NCI-H1105 (cell line): ENCODE measurements around the gene RASAL1.

ENCODE experiments used
- DNase-seq: peaks from one replicate; lab custom pipeline; 2025; lab: John Stamatoyannopoulos, UW

The RASAL1 gene, protein sequence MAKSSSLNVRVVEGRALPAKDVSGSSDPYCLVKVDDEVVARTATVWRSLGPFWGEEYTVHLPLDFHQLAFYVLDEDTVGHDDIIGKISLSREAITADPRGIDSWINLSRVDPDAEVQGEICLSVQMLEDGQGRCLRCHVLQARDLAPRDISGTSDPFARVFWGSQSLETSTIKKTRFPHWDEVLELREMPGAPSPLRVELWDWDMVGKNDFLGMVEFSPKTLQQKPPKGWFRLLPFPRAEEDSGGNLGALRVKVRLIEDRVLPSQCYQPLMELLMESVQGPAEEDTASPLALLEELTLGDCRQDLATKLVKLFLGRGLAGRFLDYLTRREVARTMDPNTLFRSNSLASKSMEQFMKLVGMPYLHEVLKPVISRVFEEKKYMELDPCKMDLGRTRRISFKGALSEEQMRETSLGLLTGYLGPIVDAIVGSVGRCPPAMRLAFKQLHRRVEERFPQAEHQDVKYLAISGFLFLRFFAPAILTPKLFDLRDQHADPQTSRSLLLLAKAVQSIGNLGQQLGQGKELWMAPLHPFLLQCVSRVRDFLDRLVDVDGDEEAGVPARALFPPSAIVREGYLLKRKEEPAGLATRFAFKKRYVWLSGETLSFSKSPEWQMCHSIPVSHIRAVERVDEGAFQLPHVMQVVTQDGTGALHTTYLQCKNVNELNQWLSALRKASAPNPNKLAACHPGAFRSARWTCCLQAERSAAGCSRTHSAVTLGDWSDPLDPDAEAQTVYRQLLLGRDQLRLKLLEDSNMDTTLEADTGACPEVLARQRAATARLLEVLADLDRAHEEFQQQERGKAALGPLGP

DNA sequence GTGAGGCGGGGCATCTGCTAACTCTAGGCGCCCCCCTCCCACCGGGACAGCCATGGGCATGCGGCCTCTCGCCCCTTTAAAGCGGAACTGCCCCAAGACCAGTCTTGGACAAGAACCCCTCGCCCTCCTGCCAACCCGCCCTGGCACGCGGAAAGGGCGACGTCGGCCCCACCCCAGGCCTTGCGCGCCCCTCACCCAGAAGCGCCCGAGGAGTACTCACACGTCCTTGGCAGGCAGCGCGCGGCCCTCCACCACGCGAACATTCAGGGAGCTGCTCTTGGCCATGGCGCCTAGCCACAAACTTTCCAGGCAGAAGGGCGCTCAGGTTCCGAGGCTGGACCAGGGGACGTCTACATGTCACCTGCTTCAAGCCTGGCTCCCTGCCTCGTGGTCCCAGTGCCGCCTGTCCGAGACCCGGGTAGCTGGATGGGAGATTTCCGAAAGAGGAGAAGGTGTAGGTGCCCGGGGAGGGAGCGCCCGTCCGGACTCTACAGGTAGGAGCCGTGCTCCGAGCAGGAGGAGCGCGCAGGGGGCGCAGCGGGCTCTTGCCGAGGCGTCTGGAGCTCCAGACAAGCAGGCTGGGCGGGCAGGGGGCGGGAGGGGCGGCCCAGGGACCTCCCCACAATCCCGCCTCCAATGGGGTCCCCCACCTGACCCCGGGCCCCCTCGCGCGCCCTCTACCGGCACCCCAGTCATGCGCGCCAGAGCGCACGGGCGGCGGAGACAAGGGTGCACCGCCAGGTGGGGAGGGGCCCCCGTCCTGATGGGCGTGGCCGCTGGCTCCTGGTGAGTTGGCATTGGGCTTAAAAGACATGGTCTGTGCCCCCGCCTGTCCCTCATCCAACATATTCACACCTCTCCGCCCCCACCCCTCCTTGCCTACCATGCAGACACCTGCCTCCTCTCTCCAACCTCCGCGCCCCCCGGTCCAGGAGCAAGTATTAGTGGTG lies at the start of gene RASAL1:
RASAL1 (minus strand) TSS at position 584 of the 950 bp plus-strand sequence; CDS start at position 285, 299 bp downstream.
- peak; percentile 94 for DNase-seq

DNA sequence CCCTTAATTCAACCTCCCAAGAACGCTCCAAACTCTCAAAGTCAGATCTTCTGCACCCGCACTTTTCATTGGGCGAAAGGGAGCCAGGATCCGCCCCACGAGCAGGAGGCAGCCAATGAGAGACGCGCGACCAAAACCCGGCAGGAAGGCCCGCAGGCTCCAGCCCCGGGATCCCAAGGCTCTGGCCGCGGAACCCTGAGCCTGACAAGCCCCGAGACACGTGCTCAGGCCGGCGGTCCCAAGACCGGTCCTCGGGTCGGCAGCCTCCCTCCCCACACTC lies 49.3 kb upstream of the RASAL1 start:
- peak; percentile 78 for DNase-seq

DNA sequence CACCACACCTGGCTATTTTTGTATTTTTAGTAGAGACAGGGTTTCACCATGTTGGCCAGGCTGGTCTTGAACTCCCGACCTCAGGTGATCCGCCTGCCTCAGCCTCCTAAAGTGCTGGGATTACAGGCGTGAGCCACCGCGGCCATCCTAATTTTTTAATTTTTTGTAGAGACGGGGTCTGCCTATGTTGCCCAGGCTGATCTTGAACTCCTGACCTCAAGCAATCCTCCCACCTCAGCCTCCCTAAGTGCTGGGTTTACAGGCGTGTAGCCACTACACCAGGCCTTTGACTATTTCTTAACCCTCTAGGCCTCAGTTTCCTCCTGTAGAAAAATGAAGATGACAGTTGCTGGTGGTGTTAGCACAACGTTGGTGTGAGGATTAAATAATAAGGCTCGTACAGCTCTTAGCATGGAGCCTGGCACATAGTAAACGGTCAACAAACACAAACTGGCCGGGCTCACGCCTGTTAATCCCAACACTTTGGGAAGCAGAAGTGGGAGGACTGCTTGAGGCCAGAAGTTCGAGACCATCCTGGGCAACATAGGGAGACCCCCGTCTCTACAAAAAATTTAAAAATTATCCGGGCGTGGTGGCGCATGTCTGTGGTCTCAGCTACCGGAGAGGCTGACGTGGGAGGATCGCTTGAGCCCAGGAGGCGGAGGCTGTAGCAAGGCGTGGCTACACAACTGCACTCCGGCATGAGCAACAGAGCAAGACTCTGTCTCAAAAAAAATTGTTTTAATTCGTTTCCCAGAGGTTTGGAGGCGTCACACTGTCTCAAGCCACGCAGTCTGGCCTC lies 48.7 kb upstream of the RASAL1 start:
- DNase-seq: no peak

DNA sequence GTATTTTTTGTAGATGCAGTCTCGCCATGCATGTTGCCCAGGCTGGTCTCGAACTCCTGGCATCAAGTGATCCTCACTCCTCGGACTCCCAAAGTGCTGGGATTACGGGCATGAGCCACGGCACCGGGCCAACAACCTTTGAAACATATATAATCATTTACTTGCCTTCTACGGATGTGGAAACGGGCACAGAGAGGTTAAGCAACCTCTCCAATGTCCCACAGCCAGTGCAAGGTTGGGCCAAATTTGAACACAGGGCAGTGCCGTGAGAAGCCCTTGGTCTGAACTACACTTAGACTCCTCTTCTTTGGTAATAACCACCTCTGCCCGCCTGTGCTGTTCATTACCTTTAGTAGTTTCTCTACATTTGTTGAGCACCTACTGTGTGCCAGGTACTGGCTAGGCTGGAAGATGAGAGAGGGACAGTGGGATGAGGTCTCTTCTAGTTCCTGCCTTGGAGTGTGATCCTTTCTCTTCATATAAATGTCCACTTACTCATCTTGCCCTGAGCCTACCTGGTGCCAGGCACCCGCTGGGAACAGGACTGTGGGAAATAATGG lies 47.5 kb upstream of the RASAL1 start:
- no peak for DNase-seq

DNA sequence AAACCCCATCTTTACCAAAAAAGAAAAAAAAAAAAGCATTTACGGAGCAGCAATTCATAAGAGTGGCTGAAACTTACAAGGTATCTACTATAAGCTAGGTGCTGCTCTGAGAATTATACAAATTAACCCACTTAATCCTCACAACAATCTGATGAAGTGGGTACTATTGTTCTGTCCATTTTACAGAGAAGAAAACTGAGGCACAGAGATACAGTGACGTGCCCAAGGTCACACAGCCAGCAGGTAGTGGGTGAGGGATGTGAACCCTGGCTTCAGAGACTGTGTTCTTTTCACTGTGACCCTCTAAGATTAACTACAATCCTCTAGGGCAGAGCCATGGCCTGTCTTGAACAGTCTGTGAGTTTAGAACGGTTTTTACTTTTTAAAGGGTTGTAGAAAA lies 46.4 kb upstream of the RASAL1 start:
- DNase-seq: no peak

DNA sequence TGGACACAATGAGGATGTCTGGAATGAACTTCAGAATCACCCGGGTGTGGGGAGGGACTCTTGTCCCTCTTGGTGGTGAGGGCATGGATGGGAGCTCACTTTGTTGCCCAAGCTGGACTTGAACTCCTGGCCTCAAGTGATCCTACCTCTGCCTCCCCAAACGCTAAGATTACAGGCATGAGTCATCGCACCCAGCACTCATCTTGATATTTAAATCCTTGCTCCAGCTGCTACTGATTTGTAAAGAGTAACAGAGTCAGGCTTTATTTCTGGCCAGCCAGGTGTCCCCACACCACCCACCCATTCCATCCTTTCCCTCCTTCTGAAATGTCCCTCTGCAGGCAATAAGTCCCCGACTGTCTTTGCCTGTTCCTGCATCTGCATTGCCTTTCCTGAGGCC lies 44.8 kb upstream of the RASAL1 start:
- DNase-seq: no peak

DNA sequence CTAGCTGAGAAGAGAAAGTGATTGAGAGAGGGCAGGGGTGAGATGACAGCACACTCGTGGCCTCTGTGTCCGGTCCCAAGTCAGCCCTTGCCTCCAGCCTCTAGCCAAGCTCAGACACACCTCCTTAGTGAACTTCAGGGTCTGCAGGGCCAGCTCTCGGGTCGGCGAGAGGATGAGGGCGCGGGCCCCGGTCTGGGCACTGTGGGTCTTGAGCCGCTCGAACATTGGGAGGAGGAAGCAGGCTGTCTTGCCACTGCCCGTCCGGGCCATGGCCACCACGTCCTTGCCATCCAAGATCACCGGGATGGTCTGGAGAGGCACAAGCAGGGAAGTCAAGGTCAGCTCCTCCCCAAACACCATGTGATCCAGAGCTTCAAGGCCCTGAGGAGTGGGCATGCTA lies 43.5 kb upstream of the RASAL1 start:
- DNase-seq: no peak

DNA sequence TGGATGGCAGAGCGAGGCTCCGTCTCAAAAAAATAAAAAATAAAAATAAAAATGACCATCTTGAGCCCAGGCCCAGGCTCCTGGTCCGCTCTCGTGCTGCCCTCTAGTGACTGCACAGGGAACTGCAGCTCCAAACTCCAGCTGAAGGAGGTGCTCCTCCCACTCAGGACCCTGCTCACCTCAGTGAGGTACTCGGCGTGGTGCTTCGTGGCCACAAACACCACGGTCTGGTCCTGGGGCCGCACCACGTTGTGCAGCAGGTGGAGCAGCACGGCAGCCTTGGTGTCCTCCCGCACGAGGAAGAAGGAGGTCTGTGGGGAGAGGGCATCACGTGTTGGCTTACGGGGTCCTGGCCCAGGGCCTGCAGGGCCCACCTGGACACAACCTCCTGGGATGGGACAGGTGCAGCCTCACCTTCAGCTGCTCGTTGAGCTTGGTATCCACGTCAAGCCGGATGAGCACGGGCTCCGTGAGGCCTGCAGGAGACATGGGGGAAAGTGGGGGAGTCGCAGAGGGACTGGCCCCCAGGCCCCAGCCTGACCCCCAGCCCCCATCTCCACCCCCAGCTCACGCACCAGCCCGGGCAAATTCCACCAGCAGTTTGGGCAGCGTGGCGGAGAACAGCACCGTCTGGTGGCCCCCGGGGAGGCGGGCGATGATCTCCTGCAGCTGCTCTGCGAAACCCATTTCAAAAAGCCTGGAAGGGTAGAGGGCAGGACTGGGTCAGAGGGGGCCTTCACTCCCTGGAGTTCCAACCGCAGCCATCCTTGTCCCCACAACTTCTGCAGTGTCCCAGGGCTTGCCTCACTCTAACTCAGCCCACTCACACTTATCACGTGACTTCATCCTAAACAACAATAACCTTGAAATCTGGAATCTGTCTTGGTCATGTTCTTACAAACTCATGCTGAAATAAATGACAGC lies 39.2 kb upstream of the RASAL1 start:
- peak; percentile 35 for DNase-seq

DNA sequence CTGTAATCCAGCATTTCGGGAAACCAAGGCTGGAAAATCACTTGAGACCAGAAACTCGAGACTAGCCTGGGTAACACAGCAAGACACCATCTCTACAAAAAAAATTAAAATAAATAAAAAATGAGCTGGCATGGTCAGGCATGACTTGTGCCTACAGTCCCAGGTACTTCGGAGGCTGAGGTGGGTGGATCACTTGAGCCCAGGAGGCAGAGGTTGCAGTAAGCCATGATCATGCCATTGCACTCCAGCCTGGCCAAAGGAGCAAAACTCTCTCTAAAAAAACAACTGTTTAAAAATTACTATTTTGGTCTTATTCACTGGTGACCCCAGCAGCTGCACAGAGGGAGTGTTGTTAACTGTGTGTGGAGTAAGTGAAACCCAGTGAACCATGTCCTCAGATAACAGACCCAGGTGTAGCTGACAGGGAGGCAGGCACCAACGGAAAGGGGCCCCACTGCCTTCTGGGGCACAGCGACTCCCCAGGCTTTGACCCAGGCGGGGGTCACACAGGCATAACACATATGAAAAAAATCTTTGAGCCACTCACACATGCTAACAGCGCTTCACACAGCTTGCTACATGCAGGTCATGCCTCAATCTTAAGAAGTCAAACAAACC lies 37.6 kb upstream of the RASAL1 start:
- no peak for DNase-seq

DNA sequence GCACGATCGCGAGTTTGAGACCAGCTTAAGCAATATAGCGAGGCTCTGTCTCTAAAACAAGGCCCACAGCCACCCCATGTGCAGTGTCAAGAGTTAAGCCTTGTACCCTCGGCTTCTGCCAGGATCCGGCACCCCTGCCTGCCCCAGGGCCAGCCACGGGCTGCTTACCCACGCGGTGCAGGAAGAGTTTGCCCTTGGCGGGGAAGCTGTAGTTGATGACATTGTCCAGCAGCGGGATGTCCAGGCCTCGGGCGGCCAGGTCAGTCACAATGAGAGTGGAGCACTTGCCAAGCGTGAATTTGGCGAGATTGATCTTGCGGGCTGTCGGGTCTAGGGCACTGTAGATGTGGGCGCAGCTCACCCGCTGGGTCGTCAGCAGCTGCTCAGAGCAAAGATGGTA lies 36.6 kb upstream of the RASAL1 start:
- no peak for DNase-seq

DNA sequence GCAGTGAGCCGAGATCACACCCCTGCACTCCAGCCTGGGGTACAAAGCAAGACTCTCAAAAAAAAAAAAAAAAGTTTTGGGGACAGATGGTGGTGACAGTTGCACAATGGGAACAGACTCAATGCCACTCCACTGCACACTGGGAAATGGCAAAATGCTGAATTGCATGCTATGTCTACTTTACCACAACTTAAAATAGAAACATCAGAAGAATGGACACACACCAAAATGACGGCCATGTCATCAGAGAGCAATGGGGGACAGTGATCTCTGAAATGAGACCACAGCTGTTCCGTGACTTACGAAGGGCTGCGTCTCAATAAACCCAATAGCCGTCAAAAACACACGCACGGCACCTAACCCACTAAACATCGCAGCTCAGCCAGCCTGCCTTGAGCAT lies 36.0 kb upstream of the RASAL1 start:
- DNase-seq: no peak

DNA sequence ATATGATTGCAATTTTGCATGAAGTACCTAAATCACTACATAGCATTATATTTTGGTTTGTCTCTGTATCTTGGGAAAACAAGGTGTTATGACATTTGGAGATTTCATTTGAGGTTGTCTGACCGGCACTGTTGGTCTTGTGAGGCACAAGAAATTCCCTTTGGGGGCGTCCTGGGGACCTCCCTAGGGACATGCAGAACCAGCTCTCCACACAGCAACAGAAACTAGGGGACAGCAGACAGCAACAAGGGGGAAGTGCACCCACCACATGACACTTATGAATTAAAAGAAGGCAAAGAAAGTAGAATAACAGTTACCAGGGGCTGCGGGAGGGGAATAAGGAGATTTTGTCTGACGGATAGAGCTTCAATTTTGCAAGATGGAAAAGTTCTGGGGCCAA lies 35.4 kb upstream of the RASAL1 start:
- no peak for DNase-seq

DNA sequence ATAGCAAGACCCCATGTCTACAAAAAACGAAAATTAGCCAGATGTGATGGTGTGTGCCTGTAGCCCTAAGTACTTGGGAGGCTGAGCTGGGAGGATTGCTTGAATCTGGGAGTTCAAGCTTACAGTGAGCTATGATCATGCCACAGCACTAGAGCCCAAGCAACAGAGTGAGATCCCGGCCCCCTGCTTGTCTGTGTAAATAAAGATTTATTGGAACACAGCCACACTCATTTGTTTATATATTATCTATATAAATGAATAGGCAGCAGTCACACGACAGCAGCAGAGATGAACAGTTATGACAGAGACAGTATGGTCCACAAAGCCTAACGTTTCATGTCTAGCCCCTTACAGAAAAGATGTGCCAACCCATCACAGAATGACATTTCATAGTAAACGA lies 34.9 kb upstream of the RASAL1 start:
- no peak for DNase-seq

DNA sequence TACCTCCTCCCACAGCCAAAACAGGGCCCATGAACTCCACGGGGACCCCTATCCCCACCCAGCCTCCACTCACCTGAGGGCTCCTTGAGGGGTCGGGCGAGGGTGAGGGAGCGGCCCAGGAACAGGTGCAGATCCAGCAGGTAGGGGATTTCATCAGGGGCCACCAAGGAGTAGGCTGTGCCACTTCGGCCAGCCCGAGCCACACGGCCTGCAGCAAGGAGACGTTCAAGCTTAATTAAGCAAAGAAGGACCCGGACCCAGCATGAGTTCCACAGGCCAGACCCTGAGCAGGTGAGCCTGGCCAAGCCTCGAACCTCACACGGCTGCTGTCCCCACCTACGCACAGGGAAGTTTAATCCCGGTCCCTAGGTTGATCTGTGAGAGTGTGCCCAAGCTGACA lies 34.1 kb upstream of the RASAL1 start:
- no peak for DNase-seq

DNA sequence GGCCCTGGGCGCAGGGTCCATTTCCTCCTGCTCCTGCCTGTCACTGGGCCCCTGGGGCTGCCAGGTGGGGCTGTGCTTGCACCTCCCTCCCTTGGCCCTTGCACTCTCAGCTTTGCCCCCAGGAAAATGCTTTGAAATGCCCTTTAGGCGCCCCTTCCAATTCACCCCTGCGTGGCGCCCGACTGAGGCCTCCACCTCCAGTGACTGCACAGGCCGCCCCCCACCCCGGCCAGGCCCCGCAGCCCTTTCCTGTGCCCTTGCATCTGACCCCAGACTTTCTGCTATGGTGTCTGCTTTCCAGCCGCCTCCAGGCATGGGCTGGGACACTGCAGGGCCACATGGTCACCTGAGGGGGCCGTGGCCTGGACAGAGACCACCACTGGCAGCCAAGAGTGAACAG lies 32.3 kb upstream of the RASAL1 start:
- no peak for DNase-seq

DNA sequence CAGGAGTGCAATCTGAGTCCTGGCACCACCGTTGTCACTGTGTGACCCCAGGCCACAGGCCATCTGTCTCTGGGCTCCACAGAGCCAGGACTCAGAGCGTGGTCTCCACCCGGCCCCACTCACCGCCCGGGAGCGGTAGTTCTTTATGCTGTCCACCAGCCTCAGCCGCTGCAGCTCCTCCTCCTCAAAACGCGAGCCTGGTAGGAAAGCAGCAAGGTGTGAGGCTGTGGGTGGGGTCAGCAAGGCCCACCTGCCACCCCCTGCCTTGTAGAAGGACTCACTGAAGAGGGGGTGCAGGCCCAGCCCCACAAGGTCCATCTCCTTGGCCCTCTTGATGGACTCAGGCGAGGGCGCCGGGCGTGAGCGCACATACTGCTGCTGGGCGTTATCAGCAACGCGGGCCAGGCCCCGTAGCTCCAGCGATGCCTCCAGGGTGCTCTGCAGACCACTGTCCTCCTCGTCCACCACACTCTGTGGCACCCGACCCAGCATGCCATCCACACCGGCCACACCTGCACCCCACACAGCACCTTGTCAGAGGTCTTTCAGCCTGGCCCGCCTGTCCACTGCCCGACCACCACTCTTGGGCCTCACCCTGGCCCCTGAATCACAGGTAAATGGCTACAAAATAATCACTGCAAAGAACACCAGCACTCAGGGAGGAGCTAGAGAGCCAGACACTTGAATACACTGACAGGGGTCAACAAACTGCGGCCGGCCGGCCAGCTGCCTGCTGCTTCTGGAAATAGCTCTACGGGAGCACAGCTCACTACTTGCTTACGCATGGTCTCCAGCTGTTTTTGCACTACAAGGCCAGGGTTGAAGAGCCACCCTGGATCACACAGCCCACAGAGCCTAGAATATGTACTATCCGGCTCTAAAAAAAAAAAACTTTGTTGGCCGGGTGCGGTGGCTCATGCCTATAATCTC lies 30.2 kb upstream of the RASAL1 start:
- DNase-seq: no peak

DNA sequence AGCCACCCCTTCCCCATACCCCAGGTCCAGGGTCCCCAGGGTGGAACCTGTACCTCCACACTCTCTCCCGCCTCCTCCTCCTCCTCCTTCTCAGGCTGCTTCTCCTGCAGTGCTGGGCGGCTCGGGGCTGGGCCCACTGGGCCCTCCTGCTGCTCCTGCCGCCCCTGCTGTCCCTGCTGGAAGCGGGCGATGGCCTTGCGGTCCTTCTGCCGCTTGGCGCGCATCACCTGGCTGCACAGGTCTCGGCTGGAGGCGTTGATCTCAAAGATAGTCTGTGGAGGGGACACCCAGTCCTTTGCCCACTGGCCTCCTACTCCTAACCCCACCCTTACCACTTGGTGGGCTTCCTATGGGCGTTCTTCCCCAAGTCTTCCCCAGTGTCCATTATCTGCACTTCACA lies 28.5 kb upstream of the RASAL1 start:
- no peak for DNase-seq

DNA sequence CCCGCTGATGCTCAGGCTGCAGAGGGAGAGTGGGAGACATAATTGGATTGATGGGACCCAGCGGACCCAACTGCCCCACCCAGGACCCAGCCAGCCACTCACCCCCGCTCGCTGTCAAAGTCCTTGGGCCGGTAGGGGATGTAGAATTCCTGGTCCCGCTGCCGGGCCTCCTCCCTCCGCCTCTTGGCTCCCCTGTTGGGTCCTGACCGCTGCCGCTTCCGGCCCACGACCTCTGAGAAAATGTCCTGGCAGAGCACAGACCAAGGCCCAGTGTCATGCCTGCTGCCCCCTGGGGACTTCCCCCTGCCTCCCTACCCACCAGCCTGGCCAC lies 27.4 kb upstream of the RASAL1 start:
- no peak for DNase-seq
